Hematopoietic multipotent progenitor cell treated with erythropoietin and hydrocortisone succinate and interleukin-3 and kit ligand, for 6 days (in vitro differentiated cells): ENCODE data around the gene DAG1.

Source experiments
- DNase-seq: peaks from one replicate; pipeline ENCODE4 v3.0.0-alpha.2; 2015

The DAG1 gene

GRCh38 chr3:49469936-49470713, at the start of gene DAG1:
DAG1 (plus strand) TSS chr3:49470267; CDS start chr3:49510535, 40,268 bp downstream.
- peak; percentile 97 for DNase-seq

DNA sequence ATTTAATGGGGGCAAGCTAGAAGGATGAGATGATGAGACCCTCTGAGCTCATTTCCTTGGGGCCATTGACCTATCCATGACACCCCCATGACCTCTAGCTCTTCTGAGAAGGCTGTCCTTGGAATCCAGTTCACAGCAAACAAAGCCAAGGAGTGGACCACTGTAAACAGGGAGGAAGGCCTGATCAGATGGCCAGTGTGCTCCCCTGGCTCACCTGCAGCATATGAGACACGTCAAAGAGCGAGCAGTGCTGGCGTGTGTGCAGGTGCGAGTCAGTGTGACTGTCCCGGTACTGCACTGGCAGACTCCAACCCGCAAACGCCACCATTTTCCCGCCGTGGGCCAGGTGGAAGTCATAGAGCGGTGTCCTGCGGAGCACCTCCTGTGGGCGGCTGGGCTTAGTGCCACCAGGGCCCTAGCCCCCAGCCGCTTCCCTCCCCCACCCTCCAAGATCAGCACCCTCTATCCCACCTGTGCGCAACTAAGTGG, 48.1 kb upstream of the DAG1 start:
- no peak for DNase-seq

- peak; percentile 86 for DNase-seq
Measured at GRCh38 chr3:49422379-49423248, 47.5 kb upstream of the DAG1 start, which contains the start of gene AMT. AMT (minus strand) TSS chr3:49422473; CDS start chr3:49422450, 23 bp downstream.

GRCh38 chr3:49424816-49425215, 45.3 kb upstream of the DAG1 start:
- DNase-seq, result no peak

DNA sequence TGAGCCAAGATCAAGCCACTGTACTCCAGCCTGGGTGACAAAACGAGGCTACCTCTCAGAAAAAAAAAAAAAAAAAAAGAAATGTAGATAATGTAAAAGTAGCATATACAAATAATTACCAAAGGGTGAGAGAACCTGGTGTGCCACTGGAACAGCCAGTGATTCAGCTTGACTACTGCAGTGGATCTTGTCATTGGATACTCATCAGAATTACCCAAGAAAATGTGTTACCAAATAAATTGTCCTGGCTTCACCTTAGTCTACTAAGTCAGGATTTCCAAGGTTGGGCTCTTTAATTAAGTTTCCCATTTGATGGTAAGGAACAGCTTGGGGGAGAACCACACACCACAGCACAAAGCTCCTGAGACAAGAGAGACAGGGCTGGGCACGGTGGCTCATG, 42.5 kb upstream of the DAG1 start:
- no peak for DNase-seq

GRCh38 chr3:49428752-49429080, 41.4 kb upstream of the DAG1 start:
- peak; percentile 49 for DNase-seq

DNA sequence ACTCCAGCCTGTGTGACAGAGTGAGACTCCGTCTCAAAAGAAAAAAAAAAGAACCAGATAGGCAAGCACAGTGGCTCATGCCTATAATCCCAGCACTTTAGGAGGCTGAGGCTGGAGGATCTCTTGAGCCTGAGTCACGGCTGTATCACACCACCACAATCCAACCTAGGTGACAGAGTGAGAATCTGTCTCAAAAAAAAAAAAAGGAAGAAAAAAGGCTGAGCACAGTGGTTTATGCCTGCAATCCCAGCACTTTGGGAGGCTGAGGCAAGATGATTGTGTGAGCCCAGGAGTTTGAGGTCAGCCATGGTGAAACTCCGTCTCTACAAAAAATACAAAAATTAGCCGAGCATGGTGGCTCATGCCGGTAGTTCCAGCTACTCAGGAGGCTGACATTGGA, 35.3 kb upstream of the DAG1 start:
- no peak for DNase-seq

DNA sequence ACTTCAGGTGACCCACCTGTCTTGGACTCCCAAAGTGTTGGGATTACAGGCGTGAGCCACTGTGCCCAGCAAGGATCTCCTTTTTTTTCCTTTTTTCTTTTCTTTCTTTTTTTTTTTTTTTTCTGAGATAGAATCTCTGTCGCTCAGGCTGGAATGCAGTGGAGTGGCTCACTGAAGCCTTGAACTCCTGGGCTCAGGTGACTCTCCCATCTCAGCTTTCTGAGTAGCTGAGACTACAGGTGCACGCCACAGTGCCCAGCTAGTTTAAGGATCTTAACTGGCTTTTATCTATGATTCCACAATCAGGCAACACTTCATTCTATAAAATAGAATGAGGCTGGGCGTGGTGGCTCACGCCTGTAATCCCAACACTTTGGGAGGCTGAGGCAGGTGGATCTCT, 24.7 kb upstream of the DAG1 start:
- no peak for DNase-seq

DNA sequence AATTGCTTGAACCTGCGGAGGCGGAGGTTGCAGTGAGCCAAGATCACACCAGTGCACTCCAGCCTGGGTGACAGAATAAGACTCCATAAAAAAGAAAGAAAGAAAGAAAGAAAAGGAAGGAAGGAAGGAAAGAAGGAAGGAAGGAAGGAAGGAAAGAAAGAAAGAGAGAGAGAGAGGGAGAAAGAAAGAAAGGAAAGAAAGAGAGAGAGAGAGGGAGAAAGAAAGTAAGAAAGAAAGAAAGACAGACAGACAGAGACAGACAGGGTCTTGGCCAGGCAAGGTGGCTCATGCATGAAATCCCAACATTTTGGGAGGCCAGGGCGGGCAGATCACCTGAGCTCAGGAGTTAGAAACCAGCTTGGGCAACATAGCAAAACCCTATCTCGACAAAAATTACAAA, 16.4 kb upstream of the DAG1 start:
- no peak for DNase-seq

DNA sequence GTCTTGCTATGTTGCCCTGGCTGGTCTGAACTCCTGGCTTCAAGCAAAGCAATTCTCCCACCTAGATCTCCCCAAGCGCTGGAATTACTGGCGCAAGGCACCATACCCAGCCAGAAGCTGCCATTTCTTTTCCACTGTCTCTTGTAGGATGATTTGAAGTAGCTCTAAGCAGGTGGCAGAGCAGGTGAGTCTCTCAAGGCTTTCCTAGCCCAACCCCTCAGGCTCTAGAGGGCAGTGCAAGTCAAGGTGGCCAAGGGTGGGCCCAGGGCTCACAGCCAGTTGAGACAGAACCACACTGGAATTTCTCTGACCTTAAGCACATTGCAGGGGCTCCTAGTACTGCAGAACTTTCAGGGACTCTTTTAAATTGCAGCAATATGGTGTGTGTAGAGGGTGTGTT, 15.6 kb upstream of the DAG1 start:
- peak; percentile 65 for DNase-seq

DNA sequence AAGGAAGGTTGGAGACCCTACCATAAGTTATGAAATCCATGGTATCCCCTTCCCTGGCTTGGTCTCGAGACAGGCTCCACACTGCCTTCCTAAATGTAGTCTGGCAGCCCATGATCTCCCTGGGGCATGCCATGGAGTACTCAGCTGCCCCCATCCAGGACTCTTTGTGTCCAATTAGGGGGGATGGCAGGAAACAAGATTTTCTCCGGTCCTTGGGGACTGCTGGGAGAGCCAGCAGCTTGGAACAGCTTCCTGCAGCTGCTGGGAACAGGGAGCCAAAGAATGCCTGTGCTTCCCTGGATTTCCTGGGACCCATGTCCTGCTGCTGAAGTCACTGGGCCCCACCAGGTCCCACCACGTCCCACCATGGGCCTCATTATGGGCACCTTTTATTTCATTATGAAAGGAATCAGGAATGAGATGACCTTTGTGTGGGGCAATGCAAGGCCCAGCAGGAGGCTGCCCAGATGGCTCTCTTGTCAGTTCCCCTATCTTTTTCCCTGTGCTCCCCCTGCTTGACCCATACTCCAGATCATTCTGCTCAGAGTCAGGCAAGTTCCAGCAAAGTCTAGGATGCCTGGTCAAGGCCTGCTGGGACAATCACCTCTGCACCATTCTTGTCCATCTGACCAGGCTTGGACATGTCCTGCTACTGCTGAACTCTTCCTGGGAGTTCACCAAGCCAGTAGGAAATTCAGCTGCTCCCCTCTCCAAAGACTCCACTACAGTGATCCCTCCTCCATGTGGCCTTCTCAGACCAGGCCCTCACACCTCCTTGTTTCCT, 15.0 kb upstream of the DAG1 start:
- no peak for DNase-seq

DNA sequence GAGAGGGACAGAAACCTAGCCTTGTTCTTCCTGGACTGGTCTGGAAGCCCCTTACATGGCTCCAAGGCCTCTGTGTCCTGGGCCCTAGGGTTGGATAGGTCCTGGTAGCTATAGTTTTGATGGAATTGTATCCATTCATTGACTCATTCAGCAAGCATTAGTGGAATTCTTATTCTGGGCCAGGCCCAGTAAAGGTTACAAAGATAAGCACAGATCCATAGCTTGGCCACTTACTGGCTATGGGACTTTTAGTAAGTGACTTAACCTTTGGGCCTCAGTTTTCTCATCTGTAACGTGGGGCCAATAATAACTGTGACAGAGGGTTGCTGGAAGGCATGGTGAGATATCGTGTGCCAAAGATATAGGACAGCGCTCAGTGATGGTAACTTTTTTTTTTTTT, 13.6 kb upstream of the DAG1 start:
- DNase-seq, result no peak

DNA sequence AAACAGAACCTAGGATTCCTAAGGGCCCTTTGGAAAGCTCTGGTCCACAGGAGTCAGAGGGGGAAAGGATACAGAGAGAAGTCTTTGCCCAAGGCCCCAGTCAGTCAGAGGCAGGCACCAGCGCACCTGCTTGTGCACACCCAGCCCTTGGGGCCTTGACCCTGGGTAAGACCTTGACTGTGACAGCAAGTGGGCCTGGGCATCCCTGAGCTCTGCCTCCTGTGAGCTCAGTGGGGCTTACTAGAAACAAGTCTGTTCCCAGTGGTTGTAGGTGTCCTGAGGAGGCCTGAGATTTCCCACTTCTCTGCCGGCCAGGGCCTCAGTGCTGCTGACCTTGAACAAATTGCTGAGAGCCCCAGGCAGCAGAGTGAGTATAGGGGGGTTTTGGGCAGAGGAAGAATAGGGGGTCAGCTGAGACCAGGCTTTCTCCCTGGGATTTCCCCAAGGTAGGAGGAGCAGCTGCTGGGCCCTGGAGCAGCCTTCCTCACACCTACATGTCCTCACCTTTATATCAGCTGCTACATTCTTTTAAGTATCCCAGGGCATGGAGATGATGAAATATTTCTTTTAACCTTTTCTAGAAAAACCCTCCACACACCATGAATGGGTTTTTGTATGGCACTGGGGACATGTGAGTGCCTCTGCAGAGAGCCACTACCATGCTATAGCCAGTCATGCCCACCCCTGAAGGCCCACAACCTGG, 9.7 kb upstream of the DAG1 start:
- DNase-seq, result no peak

DNA sequence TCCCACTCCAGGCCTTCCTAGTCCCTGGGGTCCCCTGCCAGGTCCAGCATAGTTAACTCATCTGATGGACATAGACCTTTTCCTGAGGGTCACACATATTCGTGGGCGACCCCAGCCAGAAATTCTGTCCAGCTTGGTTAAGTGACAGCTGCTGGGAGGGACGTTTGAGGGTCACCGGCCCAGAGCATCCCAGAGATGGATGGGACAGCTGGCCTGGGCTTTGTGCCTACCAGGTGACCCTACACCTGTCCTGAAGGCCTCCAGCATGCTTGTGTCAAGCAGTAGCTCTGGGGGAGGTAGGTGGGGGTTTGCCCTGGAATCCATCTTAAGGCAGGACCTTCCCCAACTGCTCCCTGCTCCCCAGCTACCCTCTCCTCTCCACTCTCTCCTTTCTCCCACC, 9.1 kb upstream of the DAG1 start:
- no peak for DNase-seq

DNA sequence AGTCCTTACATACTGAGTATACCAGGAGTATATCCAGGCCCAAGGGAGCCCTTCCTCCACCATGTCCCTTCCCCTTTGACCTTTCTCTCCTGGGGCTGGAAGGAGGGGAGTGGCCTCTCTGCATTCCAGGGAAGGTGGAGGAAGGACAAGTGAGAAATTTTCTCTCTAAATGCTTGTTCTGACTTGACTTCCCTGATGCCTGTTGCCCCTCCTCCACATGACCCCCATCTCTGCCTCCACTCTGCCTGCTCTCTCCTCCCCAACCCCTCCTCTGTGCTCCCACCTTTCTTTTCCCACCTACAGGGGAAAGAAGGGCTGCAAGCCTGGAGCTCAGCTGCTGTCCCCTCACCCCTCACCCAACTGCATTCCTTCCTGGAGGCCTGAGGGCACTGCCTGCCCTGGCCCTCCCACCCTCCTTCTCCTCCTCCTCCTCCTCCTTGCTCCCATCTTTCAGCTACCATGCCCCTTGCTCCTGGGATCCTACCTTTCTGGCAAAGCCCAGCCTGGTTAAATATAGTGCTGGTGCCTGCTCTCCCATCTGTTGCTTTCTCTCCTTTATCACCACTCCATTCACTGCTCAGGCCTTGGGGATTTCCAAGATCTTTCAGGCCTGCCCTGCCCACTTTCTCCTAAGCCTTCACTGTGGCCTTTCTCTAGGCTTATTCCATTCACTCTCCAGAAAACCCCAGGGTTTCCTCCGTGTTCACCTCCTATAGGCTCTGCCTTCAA, 8.5 kb upstream of the DAG1 start:
- DNase-seq, result peak; percentile 32

DNA sequence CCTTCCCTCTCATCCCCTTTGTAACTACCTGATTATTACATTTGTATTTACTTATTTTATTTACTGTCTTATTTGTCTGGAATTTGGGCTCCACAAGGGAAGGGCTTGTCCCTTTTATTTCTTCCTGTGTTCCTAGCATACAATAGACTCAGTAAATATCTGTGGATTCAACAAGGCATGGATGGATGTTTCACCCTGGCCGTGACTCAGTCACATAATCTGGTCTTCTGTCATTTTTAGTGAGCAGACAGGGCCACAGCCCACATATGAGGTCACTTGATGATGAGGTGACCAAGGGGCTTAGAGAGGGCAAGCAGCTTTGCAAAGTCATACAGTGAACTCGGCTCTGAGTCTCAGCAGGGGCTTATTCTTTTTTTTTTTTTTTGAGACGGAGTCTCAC, 7.8 kb upstream of the DAG1 start:
- DNase-seq, result no peak

- DNase-seq, result peak; percentile 97
Measured at GRCh38 chr3:49465270-49466034, 4.6 kb upstream of the DAG1 start.

DNA sequence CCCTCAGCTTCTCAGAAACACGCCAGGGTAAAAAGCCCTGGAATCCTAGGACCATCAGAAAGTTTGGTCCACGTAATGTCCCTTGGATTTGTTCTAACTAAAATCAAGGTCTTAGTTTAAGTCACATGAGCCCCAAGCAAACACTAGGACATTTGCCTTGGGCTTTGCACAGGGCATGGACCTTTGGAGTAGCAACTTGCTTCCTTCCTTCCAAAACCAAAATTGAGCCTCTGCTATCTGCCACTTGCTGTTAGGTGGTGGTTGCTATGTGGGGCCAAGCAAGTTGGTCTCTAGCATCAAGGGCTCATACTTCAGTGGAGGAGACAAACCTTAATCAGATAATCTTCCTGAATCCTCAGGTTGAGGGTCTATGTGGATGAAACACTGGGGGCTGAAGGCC, 4.0 kb upstream of the DAG1 start:
- DNase-seq, result peak; percentile 72

GRCh38 chr3:49469037-49469935, 781 bp upstream of the DAG1 start:
- no peak for DNase-seq
